H1 (cell line): Measurements from ENCODE around the gene MS4A6A. TPM values are rescaled to one million over a fixed set of nuclear protein-coding genes. Genes with fewer than 3 reads are reported as not detected.

Experiments
- CHD2 ChIP-seq: IDR thresholded peaks from 2 replicates; pipeline ENCODE4 v1.6.1; 2012; ENCODE audit warnings: low read length, improper control_type of control experiment
- CTCF ChIP-seq, 3 experiments: IDR thresholded peaks; 1 replicate in 2 of 3; 2 replicates in 1 of 3; pipeline versions ENCODE4 v1.5.1 to v1.6.1; 2011; ENCODE audit warnings: low read length in 3 of 3, mild to moderate bottlenecking in 3 of 3, inconsistent platforms in 2 of 3, low read depth in 1 of 3, moderate library complexity in 1 of 3; ENCODE audit not compliant: insufficient read depth in 1 of 3; ENCODE audit errors: control extremely low read depth in 1 of 3
- EZH2 ChIP-seq: fragments of 200-600 bp; sonication (generic); IDR thresholded peaks from 2 replicates; pipeline ENCODE4 v1.7.1; 2012; ENCODE audit warnings: low read depth, mild to moderate bottlenecking, moderate library complexity, low read length, inconsistent platforms; ENCODE audit not compliant: severe bottlenecking
- GABPA ChIP-seq: IDR thresholded peaks from 2 replicates; pipeline ENCODE4 v1.6.1; 2011; ENCODE audit warnings: mild to moderate bottlenecking, low read length, moderate library complexity, borderline replicate concordance; ENCODE audit not compliant: insufficient read depth
- KDM5A ChIP-seq: fragments of 200-600 bp; IDR thresholded peaks from 2 replicates; pipeline ENCODE4 v1.7.1; 2012; ENCODE audit warnings: mild to moderate bottlenecking, low read length, inconsistent platforms, mixed read lengths
- POLR2AphosphoS5 ChIP-seq: IDR thresholded peaks from 2 replicates; pipeline ENCODE4 v1.6.1; 2011; ENCODE audit warnings: low read depth, low read length
- RBBP5 ChIP-seq: IDR thresholded peaks from 2 replicates; pipeline ENCODE4 v1.7.1; 2012; ENCODE audit warnings: low read depth, mild to moderate bottlenecking, inconsistent platforms, low read length, moderate library complexity, borderline replicate concordance
- SAP30 ChIP-seq: fragments of 300-600 bp; sonication (generic); IDR thresholded peaks from 2 replicates; pipeline ENCODE4 v1.7.1; 2012; ENCODE audit warnings: low read length, moderate library complexity, mild to moderate bottlenecking, inconsistent platforms; ENCODE audit not compliant: insufficient read depth, insufficient replicate concordance
- SUZ12 ChIP-seq: fragments of 200-600 bp; sonication (generic); IDR thresholded peaks from 2 replicates; pipeline ENCODE4 v1.6.1; 2012; ENCODE audit warnings: mild to moderate bottlenecking, inconsistent platforms, low read length, moderate library complexity, mixed read lengths
- TCF12 ChIP-seq: IDR thresholded peaks from 2 replicates; pipeline ENCODE4 v1.6.1; 2011; ENCODE audit warnings: low read depth, mild to moderate bottlenecking, low read length
- polyA plus RNA-seq, 7 experiments: library from polyadenylated mRNA; depleted of rRNA in 3 of 7; stranded (reverse) in 5 of 7; unstranded in 2 of 7; fragments of >200 nt in 5 of 7; fragments of 200-250 nt in 2 of 7; gene quantifications; 1 replicate in 5 of 7; 2 replicates in 1 of 7; 4 replicates in 1 of 7; pipeline versions ENCODE4 v1.2.1 to v1.2.3, GENCODE V29; 2011 to 2013; ENCODE audit warnings: missing spikeins in 2 of 7, mixed read lengths in 2 of 7
- total RNA-seq: library from RNA; stranded (reverse); fragmentation: NEBNext Ultra II Directional; extraction: Animal tissue kit (Norgen Biotek cat#: 25700); gene quantifications from 2 replicates; pipeline ENCODE4 v1.2.1, GENCODE V29; 2021

MS4A6A gene
- total and polyA plus RNA-seq, 2 of the 8 experiments (the other 6 are each of a cell fraction or from before 2014, with no cell fraction given) = not detected

- TF ChIP-seq EZH2 (no peak), POLR2AphosphoS5 (no peak), KDM5A (no peak), SAP30 (no peak), CTCF (IDR thresholded peaks at IDR 0.05; ENCODE audit: control extremely low read depth in 1 of 3, insufficient read depth in 1 of 3, low read depth in 1 of 3, low read length in 3 of 3) (no peak), TCF12 (no peak), GABPA (no peak), CHD2 (no peak), SUZ12 (no peak), RBBP5 (no peak)
Observed at GRCh38 chr11:60164550-60165075, 18.3 kb downstream of the MS4A6A start (continued).
